T-helper 1 cell treated with Interleukin-12 subunit alpha and Interleukin-12 subunit beta and Interleukin-4 antibody, amounts not matched to agents 30 μg/mL and 1 μg/mL, for 36 hours (primary cell): ENCODE results near the gene ABHD17C.

Experiments
- H3K27ac Mint-ChIP-seq: one replicate; pipeline ENCODE4 v1.8.0; 2021; ENCODE audit warnings: mild to moderate bottlenecking, mixed read lengths
- H3K27me3 Mint-ChIP-seq: one replicate; pipeline ENCODE4 v1.8.0; 2021; ENCODE audit warnings: low read depth, mixed read lengths
- H3K36me3 Mint-ChIP-seq: one replicate; pipeline ENCODE4 v1.8.0; 2021; ENCODE audit warnings: low read depth, mixed read lengths
- H3K4me1 Mint-ChIP-seq: one replicate; pipeline ENCODE4 v1.8.0; 2021; ENCODE audit warnings: low read depth, mixed read lengths
- H3K4me3 Mint-ChIP-seq: one replicate; pipeline ENCODE4 v1.8.0; 2021; ENCODE audit warnings: mild to moderate bottlenecking, moderate library complexity, mixed read lengths
- H3K9me3 Mint-ChIP-seq: one replicate; pipeline ENCODE4 v1.8.0; 2021; ENCODE audit warnings: mixed read lengths

The ABHD17C gene

GRCh38 chr15:80699981-80700380 is 4.9 kb downstream of the ABHD17C start:
- Mint-ChIP-seq H3K27ac (no peak overlapping the region), H3K9me3 (no peaks in the 10 kb centered on the region), H3K27me3 (peaks cover 18% of the 10 kb centered on the region), H3K36me3 (no peaks in the 10 kb centered on the region), H3K4me3 (no peak overlapping the region), H3K4me1 (peaks cover 15% of the 10 kb centered on the region)

GRCh38 chr15:80701676-80702311 is 6.7 kb downstream of the ABHD17C start:
- H3K27me3 Mint-ChIP-seq, result peaks cover 12% of the 10 kb centered on the region
- no peaks in the 10 kb centered on the region for H3K36me3 Mint-ChIP-seq
- H3K4me1 Mint-ChIP-seq, result peaks cover 7% of the 10 kb centered on the region
- no peaks in the 10 kb centered on the region for H3K9me3 Mint-ChIP-seq
- H3K27ac Mint-ChIP-seq, result no peak overlapping the region
- no peak overlapping the region for H3K4me3 Mint-ChIP-seq

GRCh38 chr15:80703081-80703480 is 8.0 kb downstream of the ABHD17C start:
- H3K27me3 Mint-ChIP-seq, result peaks cover 4% of the 10 kb centered on the region
- H3K9me3 Mint-ChIP-seq, result no peaks in the 10 kb centered on the region
- H3K4me1 Mint-ChIP-seq, result peaks cover 4% of the 10 kb centered on the region
- H3K27ac Mint-ChIP-seq, result no peak overlapping the region
- H3K4me3 Mint-ChIP-seq, result no peak overlapping the region
- H3K36me3 Mint-ChIP-seq, result no peaks in the 10 kb centered on the region

GRCh38 chr15:80703965-80704364 is 8.9 kb downstream of the ABHD17C start:
- peaks cover 4% of the 10 kb centered on the region for H3K27me3 Mint-ChIP-seq
- H3K9me3 Mint-ChIP-seq, result no peaks in the 10 kb centered on the region
- H3K27ac Mint-ChIP-seq, result no peak overlapping the region
- H3K4me1 Mint-ChIP-seq, result peaks cover 3% of the 10 kb centered on the region
- no peak overlapping the region for H3K4me3 Mint-ChIP-seq
- no peaks in the 10 kb centered on the region for H3K36me3 Mint-ChIP-seq

GRCh38 chr15:80706161-80706560 is 11.1 kb downstream of the ABHD17C start:
- H3K27ac Mint-ChIP-seq, result no peak overlapping the region
- peaks cover 4% of the 10 kb centered on the region for H3K27me3 Mint-ChIP-seq
- no peaks in the 10 kb centered on the region for H3K36me3 Mint-ChIP-seq
- H3K4me1 Mint-ChIP-seq, result peaks cover 3% of the 10 kb centered on the region
- no peak overlapping the region for H3K4me3 Mint-ChIP-seq
- H3K9me3 Mint-ChIP-seq, result no peaks in the 10 kb centered on the region

- no peak overlapping the region for H3K27ac Mint-ChIP-seq
- no peaks in the 10 kb centered on the region for H3K36me3 Mint-ChIP-seq
- no peaks in the 10 kb centered on the region for H3K9me3 Mint-ChIP-seq
- H3K4me3 Mint-ChIP-seq, result no peak overlapping the region
- H3K4me1 Mint-ChIP-seq, result peaks cover 3% of the 10 kb centered on the region
- H3K27me3 Mint-ChIP-seq, result peaks cover 4% of the 10 kb centered on the region
These were observed 14.4 kb downstream of the ABHD17C start for GRCh38 chr15:80709542-80709941.

GRCh38 chr15:80710635-80711554 is 15.8 kb downstream of the ABHD17C start:
- Mint-ChIP-seq H3K27ac (no peak overlapping the region), H3K4me1 (peaks cover 3% of the 10 kb centered on the region), H3K36me3 (no peaks in the 10 kb centered on the region), H3K27me3 (no peaks in the 10 kb centered on the region), H3K9me3 (no peaks in the 10 kb centered on the region), H3K4me3 (no peak overlapping the region)

- no peaks in the 10 kb centered on the region for H3K27me3 Mint-ChIP-seq
- H3K9me3 Mint-ChIP-seq, result no peaks in the 10 kb centered on the region
- no peaks in the 10 kb centered on the region for H3K36me3 Mint-ChIP-seq
- H3K4me1 Mint-ChIP-seq, result peaks cover 3% of the 10 kb centered on the region
- no peak overlapping the region for H3K4me3 Mint-ChIP-seq
- no peak overlapping the region for H3K27ac Mint-ChIP-seq
These were observed 16.8 kb downstream of the ABHD17C start for GRCh38 chr15:80711886-80712285.

GRCh38 chr15:80712956-80713355 is 17.8 kb downstream of the ABHD17C start:
- peak overlapping the region; percentile 13 for H3K27ac Mint-ChIP-seq
- H3K27me3 Mint-ChIP-seq, result no peaks in the 10 kb centered on the region
- peaks cover 3% of the 10 kb centered on the region for H3K4me1 Mint-ChIP-seq
- H3K4me3 Mint-ChIP-seq, result no peak overlapping the region
- no peaks in the 10 kb centered on the region for H3K9me3 Mint-ChIP-seq
- no peaks in the 10 kb centered on the region for H3K36me3 Mint-ChIP-seq

- Mint-ChIP-seq H3K27me3 (peaks cover 3% of the 10 kb centered on the region), H3K9me3 (no peaks in the 10 kb centered on the region), H3K36me3 (no peaks in the 10 kb centered on the region), H3K4me1 (no peaks in the 10 kb centered on the region), H3K27ac (no peak overlapping the region), H3K4me3 (no peak overlapping the region)
These were observed 26.4 kb downstream of the ABHD17C start for GRCh38 chr15:80721476-80721875.

- Mint-ChIP-seq H3K27ac (no peak overlapping the region), H3K36me3 (no peaks in the 10 kb centered on the region), H3K4me3 (no peak overlapping the region), H3K9me3 (no peaks in the 10 kb centered on the region), H3K4me1 (no peaks in the 10 kb centered on the region), H3K27me3 (peaks cover 3% of the 10 kb centered on the region)
These were observed 27.7 kb downstream of the ABHD17C start for GRCh38 chr15:80722811-80723210.

GRCh38 chr15:80727196-80727595 is 32.1 kb downstream of the ABHD17C start:
- Mint-ChIP-seq H3K27ac (no peak overlapping the region), H3K4me1 (no peaks in the 10 kb centered on the region), H3K36me3 (no peaks in the 10 kb centered on the region), H3K9me3 (no peaks in the 10 kb centered on the region), H3K27me3 (no peaks in the 10 kb centered on the region), H3K4me3 (no peak overlapping the region)

GRCh38 chr15:80727596-80727995 is 32.5 kb downstream of the ABHD17C start:
- H3K4me1 Mint-ChIP-seq, result no peaks in the 10 kb centered on the region
- H3K4me3 Mint-ChIP-seq, result no peak overlapping the region
- H3K27ac Mint-ChIP-seq, result no peak overlapping the region
- no peaks in the 10 kb centered on the region for H3K36me3 Mint-ChIP-seq
- no peaks in the 10 kb centered on the region for H3K9me3 Mint-ChIP-seq
- no peaks in the 10 kb centered on the region for H3K27me3 Mint-ChIP-seq

- no peaks in the 10 kb centered on the region for H3K9me3 Mint-ChIP-seq
- H3K36me3 Mint-ChIP-seq, result no peaks in the 10 kb centered on the region
- no peak overlapping the region for H3K27ac Mint-ChIP-seq
- H3K4me3 Mint-ChIP-seq, result no peak overlapping the region
- no peaks in the 10 kb centered on the region for H3K27me3 Mint-ChIP-seq
- no peaks in the 10 kb centered on the region for H3K4me1 Mint-ChIP-seq
These were observed 35.3 kb downstream of the ABHD17C start for GRCh38 chr15:80730387-80730786.

- Mint-ChIP-seq H3K4me1 (no peaks in the 10 kb centered on the region), H3K4me3 (no peak overlapping the region), H3K36me3 (no peaks in the 10 kb centered on the region), H3K9me3 (no peaks in the 10 kb centered on the region), H3K27me3 (no peaks in the 10 kb centered on the region), H3K27ac (no peak overlapping the region)
These were observed 35.8 kb downstream of the ABHD17C start for GRCh38 chr15:80730926-80731325.
